GM12873 (cell line): ENCODE results near the gene CAPN14.

Experiments used
- CTCF ChIP-seq: IDR thresholded peaks from 2 replicates; pipeline ENCODE4 v1.5.1; 2012; ENCODE audit warnings: low read depth, mild to moderate bottlenecking, moderate library complexity, low read length, control low read depth; ENCODE audit not compliant: insufficient read depth; ENCODE audit errors: missing control alignments

CAPN14 gene

DNA sequence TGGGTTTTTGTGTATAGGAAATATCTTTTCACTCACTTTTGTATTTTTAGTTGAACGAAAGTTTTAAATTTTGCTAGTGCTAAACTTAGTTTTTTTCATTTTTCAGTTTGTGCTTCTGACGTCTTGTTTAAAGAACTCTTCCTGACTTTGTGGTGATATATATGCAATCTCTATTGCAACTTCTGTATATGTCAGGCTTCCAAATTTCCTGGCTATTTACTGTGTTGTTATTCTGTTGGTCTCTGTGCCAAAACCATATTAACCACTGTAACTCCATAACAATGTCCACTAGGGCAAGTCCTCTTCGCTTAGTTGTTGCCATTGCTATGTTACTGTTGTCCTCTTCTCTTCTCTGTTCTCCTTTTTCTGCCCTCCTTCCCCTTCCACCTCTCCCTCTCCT is 13.4 kb upstream of the CAPN14 start:
- TF ChIP-seq CTCF: no peak

- TF ChIP-seq CTCF: no peak
Observed at GRCh38 chr2:31228717-31229116, 11.4 kb upstream of the CAPN14 start.

DNA sequence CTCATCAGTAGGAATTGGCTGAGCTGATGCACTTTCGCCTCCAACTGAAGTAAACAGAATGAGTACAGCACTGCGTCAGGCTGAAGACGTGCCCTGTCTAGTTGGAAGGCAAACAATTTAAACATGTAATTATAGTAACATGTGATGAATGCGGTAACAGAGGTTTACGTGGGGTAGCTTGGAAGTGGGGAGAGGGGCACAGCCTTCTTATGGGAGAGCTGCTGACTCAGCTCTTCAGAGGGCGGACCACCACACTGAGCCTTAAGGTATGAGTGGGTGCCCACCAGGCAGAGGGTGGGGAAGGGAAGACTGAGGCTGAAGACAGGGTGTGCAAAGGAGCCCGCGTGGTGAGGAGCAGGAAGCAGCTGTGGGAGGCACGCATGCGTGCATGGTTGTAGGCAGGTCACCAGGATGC is 10.4 kb upstream of the CAPN14 start:
- TF ChIP-seq CTCF: no peak

- no peak for TF ChIP-seq CTCF
Observed at GRCh38 chr2:31227110-31227509, 9.8 kb upstream of the CAPN14 start.

- no peak for TF ChIP-seq CTCF
Observed at GRCh38 chr2:31226266-31226665, 9.0 kb upstream of the CAPN14 start.

DNA sequence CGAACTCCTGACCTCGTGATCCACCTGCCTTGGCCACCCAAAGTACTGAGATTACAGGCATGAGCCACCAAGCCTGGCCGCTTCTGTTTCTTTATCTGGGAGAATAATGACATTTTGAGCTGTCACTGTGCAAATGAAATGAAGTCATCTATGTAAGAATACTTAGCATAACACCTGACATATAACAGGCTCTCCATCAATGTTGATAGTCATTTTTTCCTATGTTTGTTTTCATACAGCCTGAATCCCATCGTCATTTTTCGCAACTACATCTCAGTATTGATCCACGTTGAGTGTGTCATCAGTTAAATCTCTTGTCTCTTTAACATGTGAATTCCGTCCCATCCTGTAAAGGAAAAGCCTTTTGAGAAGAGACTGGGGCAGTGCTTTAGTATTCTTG is 6.4 kb upstream of the CAPN14 start:
- no peak for TF ChIP-seq CTCF

GRCh38 chr2:31223026-31223425 is 5.7 kb upstream of the CAPN14 start:
- TF ChIP-seq CTCF: no peak

- TF ChIP-seq CTCF: no peak
Observed at GRCh38 chr2:31222071-31222470, 4.8 kb upstream of the CAPN14 start.
